Heart left ventricle (tissue), 16 donors: ENCODE results near the gene UBE2L3. TPM values are rescaled to one million over a fixed set of nuclear protein-coding genes. Genes with fewer than 3 reads are reported as not detected.
"Not testable (repeated sequence)": the region's sequence is repeated elsewhere in the genome, so short reads cannot be mapped to it uniquely, and the experiment has no call there.

ENCODE experiments used
- ATAC-seq, 4 donors: fragments of 200-7000 bp; cut with Tn5 transposase; one replicate each; pipeline ENCODE4 v1.9.1; 2020 to 2022; ENCODE audit warnings: moderate library complexity in 4 of 4, mild to moderate bottlenecking in 3 of 4, moderate number of reproducible peaks in 1 of 4
- DNase-seq, 5 donors: peaks; one replicate each; pipeline ENCODE4 v3.0.0-alpha.2; 2020
- H3K27ac ChIP-seq, 12 donors: fragments of 200-600 bp; sonication (generic) in 4 of 12; one replicate each; pipeline versions ENCODE4 v1.5.0 to v1.8.0; 2016 to 2022; ENCODE audit warnings: mild to moderate bottlenecking in 2 of 12
- H3K27me3 ChIP-seq, 9 donors: fragments of 200-600 bp; sonication (generic) in 2 of 9; one replicate each; pipeline versions ENCODE4 v1.5.1 to v1.8.0; 2016 to 2022; ENCODE audit warnings: mild to moderate bottlenecking in 3 of 9
- H3K36me3 ChIP-seq, 9 donors: fragments of 200-600 bp; sonication (generic) in 2 of 9; one replicate each; pipeline versions ENCODE4 v1.5.0 to v1.8.0; 2018 to 2022; ENCODE audit warnings: mild to moderate bottlenecking in 2 of 9
- H3K4me1 ChIP-seq, 12 donors: fragments of 200-600 bp; sonication (generic) in 4 of 12; one replicate each; pipeline versions ENCODE4 v1.5.0 to v1.8.0; 2016 to 2022; ENCODE audit warnings: mild to moderate bottlenecking in 3 of 12
- H3K4me3 ChIP-seq, 12 donors: fragments of 200-600 bp; sonication (generic) in 4 of 12; one replicate each; pipeline versions ENCODE4 v1.5.0 to v1.8.0; 2017 to 2022; ENCODE audit warnings: mild to moderate bottlenecking in 9 of 12, moderate library complexity in 4 of 12
- H3K9me3 ChIP-seq, 12 donors: fragments of 200-600 bp; sonication (generic) in 4 of 12; one replicate each; pipeline versions ENCODE4 v1.5.0 to v1.8.0; 2016 to 2022; ENCODE audit warnings: mild to moderate bottlenecking in 1 of 12
- POLR2A ChIP-seq, 2 donors: fragments of 450-650 bp; IDR thresholded peaks; one replicate each; pipeline ENCODE4 v1.6.1; 2017; ENCODE audit warnings: antibody characterized with exemption in 2 of 2, mild to moderate bottlenecking in 2 of 2, moderate library complexity in 2 of 2
- WGBS, 4 donors: extraction: QIAGEN DNeasy Blood & Tissue Kit in 2 of 4; methylation state at CpG; one replicate each; pipeline versions ENCODE4 v1.1.5 to v1.1.7; 2013 to 2018; 5-methylcytosine and 5-hydroxymethylcytosine counted together
- intact Hi-C, 10 donors: fragments of 100-400 bp; cut with DNase I; formaldehyde crosslinking; loops; one replicate each; pipeline versions ENCODE4 v1.11.1 to v1.14.2; 2022
- polyA plus RNA-seq, 2 donors: library from polyadenylated mRNA; stranded (reverse); fragments of 200-250 nt; gene quantifications; one replicate each; pipeline ENCODE4 v1.2.3, GENCODE V29; 2013
- total RNA-seq, 9 donors: library from RNA; depleted of rRNA in 2 of 9; stranded (reverse); fragments of >200 nt in 2 of 9; fragmentation: NEBNext Ultra II Directional in 3 of 9; extraction: Animal tissue kit (Norgen Biotek cat#: 25700) in 3 of 9; gene quantifications; one replicate each; pipeline versions ENCODE4 v1.1.0 to v1.2.4, GENCODE V29; 2016 to 2023
- TF ChIP-seq, protein P1 (sequence below), 12 donors: fragments of 200-600 bp; sonication (generic) in 4 of 12; IDR thresholded peaks; one replicate each; pipeline versions ENCODE4 v1.5.0 to v1.8.0; 2018 to 2022; ENCODE audit warnings: antibody characterized with exemption in 12 of 12, mild to moderate bottlenecking in 5 of 12
- donor health status: ischemic (EF 13 %, LVEDD 7.1; RV severe dilation, severe dysfunction).
- donor health status: healthy with polysubstance abuse.
- donor health status: DM: no; HTN: yes; CAD: no.
- donor health status: DM: no; HTN: no; CAD: no.
- donor health status: ischemic (EF 25% LVEDD 6.9; RV normal size, moderate dysfunction).
- donor health status: ischemic (EF 25% LVEDD 5.7; RV mildly dilated, moderate dysfunction).
- donor health status: healthy.
- donor health status: DM: yes; HTN: yes; CAD: no.
- donor health status: ischemic (EF 35%, LVEDD 5.7; RV mildly dilated, moderate dysfunction).
- donor health status: nonischemic (EF 11% LVEDD 7.7; RV severe dilation, severe dysfunction).
- donor health status: DM: yes; HTN: yes; CAD: no.
- donor health status: PGD.
- donor health status: ischemic (EF 29% LVEDD 5.4; RV normal size, mild dysfunction).
- donor health status: nonischemic (EF 23%, LVEDD 6.1; RV moderate dilation, normal function).

The UBE2L3 gene
- total and polyA plus RNA-seq, 11 donors, result 42.9 to 73.1 (median 54.7) TPM

- Histone ChIP-seq H3K27ac (no peak overlapping the region), H3K4me3 (no peak overlapping the region), H3K9me3 (no peaks in the 10 kb centered on the region), H3K27me3 (no peaks in the 10 kb centered on the region), H3K36me3 (peaks cover 0 to 61% (median 41%) of the 10 kb centered on the region in 9 donors), H3K4me1 (peaks cover 0 to 13% (median 0%) of the 10 kb centered on the region in 12 donors)
- intact Hi-C loops, result no loop called here
- no peak for TF ChIP-seq POLR2A (IDR thresholded peaks at IDR 0.05)
- TF ChIP-seq, protein P1, sequence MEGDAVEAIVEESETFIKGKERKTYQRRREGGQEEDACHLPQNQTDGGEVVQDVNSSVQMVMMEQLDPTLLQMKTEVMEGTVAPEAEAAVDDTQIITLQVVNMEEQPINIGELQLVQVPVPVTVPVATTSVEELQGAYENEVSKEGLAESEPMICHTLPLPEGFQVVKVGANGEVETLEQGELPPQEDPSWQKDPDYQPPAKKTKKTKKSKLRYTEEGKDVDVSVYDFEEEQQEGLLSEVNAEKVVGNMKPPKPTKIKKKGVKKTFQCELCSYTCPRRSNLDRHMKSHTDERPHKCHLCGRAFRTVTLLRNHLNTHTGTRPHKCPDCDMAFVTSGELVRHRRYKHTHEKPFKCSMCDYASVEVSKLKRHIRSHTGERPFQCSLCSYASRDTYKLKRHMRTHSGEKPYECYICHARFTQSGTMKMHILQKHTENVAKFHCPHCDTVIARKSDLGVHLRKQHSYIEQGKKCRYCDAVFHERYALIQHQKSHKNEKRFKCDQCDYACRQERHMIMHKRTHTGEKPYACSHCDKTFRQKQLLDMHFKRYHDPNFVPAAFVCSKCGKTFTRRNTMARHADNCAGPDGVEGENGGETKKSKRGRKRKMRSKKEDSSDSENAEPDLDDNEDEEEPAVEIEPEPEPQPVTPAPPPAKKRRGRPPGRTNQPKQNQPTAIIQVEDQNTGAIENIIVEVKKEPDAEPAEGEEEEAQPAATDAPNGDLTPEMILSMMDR (IDR thresholded peaks at IDR 0.05), result no peak
- no peak for DNase-seq
- 86 to 91% (median 88%) methylated on average over 7 of the region's 7 CpGs for WGBS, 4 donors
- ATAC-seq, result no peak
Measured at GRCh38 chr22:21612858-21613257, 45.3 kb downstream of the UBE2L3 start.

DNA sequence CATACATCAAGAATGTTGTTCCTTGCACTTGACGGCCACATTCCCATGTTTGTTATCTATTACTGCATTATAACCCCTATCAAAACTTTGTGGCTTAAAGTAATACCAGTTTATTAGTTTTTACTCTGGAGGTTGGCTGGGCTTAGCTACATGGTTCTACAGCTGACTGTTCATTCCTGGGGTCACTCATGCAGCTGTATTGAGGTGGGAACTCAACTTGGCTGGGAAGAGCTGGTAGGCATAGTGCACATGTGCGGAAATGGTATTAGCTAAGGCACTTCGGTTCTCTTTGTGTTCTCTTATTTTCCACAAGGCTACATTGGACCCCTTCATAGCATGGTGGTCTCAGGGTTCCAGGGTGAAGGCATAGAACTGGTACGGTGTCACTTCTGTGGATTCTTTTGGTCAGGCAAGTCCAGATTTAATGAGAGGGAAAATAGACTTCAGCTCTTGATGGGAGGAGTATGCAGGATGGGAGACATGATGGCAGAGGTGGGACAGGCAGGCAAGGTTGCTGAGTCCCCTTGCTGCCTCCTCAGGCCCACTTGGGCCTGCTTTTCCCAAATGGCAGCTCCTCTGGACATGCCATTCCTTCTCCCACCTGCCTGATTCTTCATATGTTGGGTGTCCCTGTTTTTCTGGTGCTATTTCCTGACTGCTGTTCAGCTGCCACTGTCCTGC is 46.2 kb downstream of the UBE2L3 start:
- H3K27me3 ChIP-seq, result no peaks in the 10 kb centered on the region
- no peak for ATAC-seq
- H3K4me1 ChIP-seq, result peaks cover 0 to 7% (median 0%) of the 10 kb centered on the region in 12 donors
- no peaks in the 10 kb centered on the region for H3K9me3 ChIP-seq
- peaks cover 0 to 66% (median 41%) of the 10 kb centered on the region in 9 donors for H3K36me3 ChIP-seq
- TF ChIP-seq, protein P1 (IDR thresholded peaks at IDR 0.05), result no peak
- no peak for TF ChIP-seq POLR2A (IDR thresholded peaks at IDR 0.05)
- intact Hi-C loops, result no loop called here
- 70 to 96% (median 89%) methylated on average over 4 of the region's 4 CpGs for WGBS, 4 donors
- no peak for DNase-seq
- H3K4me3 ChIP-seq, result no peak overlapping the region
- no peak overlapping the region for H3K27ac ChIP-seq

DNA sequence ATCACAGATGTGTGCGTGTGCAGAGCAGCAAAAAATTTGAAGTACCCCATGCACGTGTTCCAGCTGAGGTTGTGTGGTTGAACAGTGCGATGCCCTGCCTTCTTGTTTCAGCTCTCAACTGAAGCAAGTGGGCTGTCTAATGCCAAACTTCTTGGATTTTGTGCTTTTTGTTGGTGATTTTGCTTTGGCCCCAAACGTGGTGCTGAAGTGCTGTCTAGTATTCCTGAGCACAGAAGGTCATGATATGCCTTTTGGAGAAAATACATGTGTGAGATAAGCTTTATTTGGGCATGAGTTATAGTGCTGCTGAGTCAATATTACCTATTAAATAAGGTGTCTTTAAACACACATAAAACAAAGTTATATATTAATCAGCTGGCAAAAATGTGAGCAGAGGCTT is 48.2 kb downstream of the UBE2L3 start:
- Histone ChIP-seq H3K36me3 (peaks cover 0 to 55% (median 39%) of the 10 kb centered on the region in 9 donors), H3K27me3 (no peaks in the 10 kb centered on the region), H3K4me3 (no peak overlapping the region), H3K27ac (no peak overlapping the region), H3K9me3 (no peaks in the 10 kb centered on the region), H3K4me1 (peaks cover 0 to 12% (median 2%) of the 10 kb centered on the region in 12 donors)
- no peak for TF ChIP-seq POLR2A (IDR thresholded peaks at IDR 0.05)
- TF ChIP-seq, protein P1 (IDR thresholded peaks at IDR 0.05), result no peak
- intact Hi-C loops, result no loop called here
- peak in 1 of 5 donors; percentile 3 for DNase-seq
- no peak for ATAC-seq
- WGBS, 4 donors, result 75 to 77% (median 77%) methylated on average over 4 of the region's 4 CpGs

GRCh38 chr22:21617337-21617736 is 49.8 kb downstream of the UBE2L3 start:
- intact Hi-C loops, H3K27me3 ChIP-seq, H3K27ac ChIP-seq, H3K9me3 ChIP-seq, H3K4me3 ChIP-seq, ATAC-seq, DNase-seq: not testable (repeated sequence)
- H3K36me3 ChIP-seq, result peaks cover 0 to 46% (median 29%) of the 10 kb centered on the region in 9 donors
- peaks cover 0 to 24% (median 9%) of the 10 kb centered on the region in 12 donors for H3K4me1 ChIP-seq
- WGBS, 4 donors, result 93 to 96% (median 95%) methylated on average over 6 of the region's 6 CpGs
